Right atrium auricular region (tissue), 2 donors: ENCODE measurements around the gene SLC34A1. TPM values are rescaled to one million over a fixed set of nuclear protein-coding genes. Genes with fewer than 3 reads are reported as not detected.

ENCODE experiments used
- DNase-seq: peaks from one replicate; pipeline ENCODE4 v3.0.0-alpha.2; 2019; ENCODE audit warnings: low spot score
- H3K27ac ChIP-seq, 2 donors: fragments of 200-600 bp; sonication (generic); 1 replicate in 1 of 2; 2 replicates in 1 of 2; pipeline ENCODE4 v1.5.1; 2016 to 2019
- H3K27me3 ChIP-seq, 2 donors: fragments of 200-600 bp; sonication (generic); one replicate each; pipeline versions ENCODE4 v1.5.1 to v1.6.0; 2017 to 2019
- H3K36me3 ChIP-seq: fragments of 200-600 bp; sonication (generic); one replicate; pipeline ENCODE4 v1.5.1; 2016
- H3K4me1 ChIP-seq, 2 donors: fragments of 200-600 bp; sonication (generic); one replicate each; pipeline versions ENCODE4 v1.5.1 to v1.6.0; 2017 to 2019
- H3K4me3 ChIP-seq, 2 donors: fragments of 200-600 bp; sonication (generic); 1 replicate in 1 of 2; 2 replicates in 1 of 2; pipeline ENCODE4 v1.5.1; 2017 to 2019; ENCODE audit warnings: mild to moderate bottlenecking in 1 of 2, moderate library complexity in 1 of 2
- H3K9me3 ChIP-seq, 2 donors: fragments of 200-600 bp; sonication (generic); one replicate each; pipeline ENCODE4 v1.5.1; 2019
- total RNA-seq, 2 donors: library from RNA; depleted of rRNA; stranded (reverse); fragments of >200 nt; gene quantifications; one replicate each; pipeline ENCODE4 v1.1.0, GENCODE V29; 2016
- TF ChIP-seq, protein P1 (sequence below), 2 donors: fragments of 200-600 bp; sonication (generic); IDR thresholded peaks; one replicate each; pipeline ENCODE4 v1.5.1; 2019; ENCODE audit warnings: antibody characterized with exemption in 2 of 2

Gene SLC34A1
- total RNA-seq, 2 donors from 2014 or later = not detected

DNA sequence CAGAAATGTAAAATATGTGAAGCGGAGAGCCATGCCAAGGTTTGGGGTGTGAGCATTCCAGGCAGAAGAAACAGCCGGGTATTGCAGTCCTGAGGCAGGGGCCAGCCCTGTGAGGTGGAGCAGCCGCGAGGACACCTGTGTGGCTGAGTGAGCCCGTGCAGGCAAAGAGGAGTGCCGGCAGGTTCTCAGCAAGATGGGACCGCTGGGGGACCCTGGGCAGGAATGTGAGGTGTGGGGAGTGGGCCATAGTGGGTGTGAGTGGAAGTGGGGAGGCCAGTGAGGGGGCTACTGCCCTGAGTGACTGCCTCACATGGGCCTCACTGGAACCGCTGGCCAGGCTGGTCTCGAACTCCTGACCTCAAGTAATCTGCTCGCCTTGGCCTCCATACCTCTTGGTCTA is 54.2 kb downstream of the SLC34A1 start:
- Histone ChIP-seq H3K27me3 (no peaks in the 10 kb centered on the region), H3K4me3 (no peak overlapping the region), H3K4me1 (no peaks in the 10 kb centered on the region), H3K36me3 (peaks cover 55% of the 10 kb centered on the region), H3K27ac (no peak overlapping the region), H3K9me3 (no peaks in the 10 kb centered on the region)
- DNase-seq = no peak
- TF ChIP-seq, protein P1, sequence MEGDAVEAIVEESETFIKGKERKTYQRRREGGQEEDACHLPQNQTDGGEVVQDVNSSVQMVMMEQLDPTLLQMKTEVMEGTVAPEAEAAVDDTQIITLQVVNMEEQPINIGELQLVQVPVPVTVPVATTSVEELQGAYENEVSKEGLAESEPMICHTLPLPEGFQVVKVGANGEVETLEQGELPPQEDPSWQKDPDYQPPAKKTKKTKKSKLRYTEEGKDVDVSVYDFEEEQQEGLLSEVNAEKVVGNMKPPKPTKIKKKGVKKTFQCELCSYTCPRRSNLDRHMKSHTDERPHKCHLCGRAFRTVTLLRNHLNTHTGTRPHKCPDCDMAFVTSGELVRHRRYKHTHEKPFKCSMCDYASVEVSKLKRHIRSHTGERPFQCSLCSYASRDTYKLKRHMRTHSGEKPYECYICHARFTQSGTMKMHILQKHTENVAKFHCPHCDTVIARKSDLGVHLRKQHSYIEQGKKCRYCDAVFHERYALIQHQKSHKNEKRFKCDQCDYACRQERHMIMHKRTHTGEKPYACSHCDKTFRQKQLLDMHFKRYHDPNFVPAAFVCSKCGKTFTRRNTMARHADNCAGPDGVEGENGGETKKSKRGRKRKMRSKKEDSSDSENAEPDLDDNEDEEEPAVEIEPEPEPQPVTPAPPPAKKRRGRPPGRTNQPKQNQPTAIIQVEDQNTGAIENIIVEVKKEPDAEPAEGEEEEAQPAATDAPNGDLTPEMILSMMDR (IDR thresholded peaks at IDR 0.05) = no peak

DNA sequence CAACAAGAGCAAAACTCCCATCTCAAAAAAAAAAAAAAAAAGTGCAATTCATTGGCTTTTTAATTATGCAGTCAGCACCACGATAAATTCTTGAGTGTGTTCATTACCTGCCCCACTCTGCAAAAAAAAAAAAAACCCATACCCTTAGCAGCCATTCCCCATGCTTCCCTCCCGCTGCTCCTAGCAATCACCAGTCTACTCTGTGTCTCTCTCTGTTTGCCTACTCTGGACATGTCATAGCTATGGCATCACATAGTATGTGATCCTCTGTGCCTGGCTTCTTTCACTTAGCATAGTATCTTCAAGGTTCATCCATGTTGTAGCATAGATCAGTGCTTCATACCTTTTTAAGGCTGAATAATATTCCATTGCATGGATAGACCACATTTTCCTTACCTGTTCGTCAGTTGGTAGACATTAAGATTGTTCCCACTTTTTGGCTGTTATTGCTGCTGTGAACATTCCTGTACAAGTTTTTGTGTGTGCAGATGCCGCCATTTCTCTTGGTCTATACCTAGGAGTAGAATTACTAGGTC is 55.4 kb downstream of the SLC34A1 start:
- DNase-seq = no peak
- H3K4me3 ChIP-seq = no peak overlapping the region
- peaks cover 44% of the 10 kb centered on the region for H3K36me3 ChIP-seq
- H3K27ac ChIP-seq = no peak overlapping the region
- no peaks in the 10 kb centered on the region for H3K9me3 ChIP-seq
- TF ChIP-seq, protein P1 (IDR thresholded peaks at IDR 0.05) = no peak
- H3K4me1 ChIP-seq = no peaks in the 10 kb centered on the region
- H3K27me3 ChIP-seq = no peaks in the 10 kb centered on the region

DNA sequence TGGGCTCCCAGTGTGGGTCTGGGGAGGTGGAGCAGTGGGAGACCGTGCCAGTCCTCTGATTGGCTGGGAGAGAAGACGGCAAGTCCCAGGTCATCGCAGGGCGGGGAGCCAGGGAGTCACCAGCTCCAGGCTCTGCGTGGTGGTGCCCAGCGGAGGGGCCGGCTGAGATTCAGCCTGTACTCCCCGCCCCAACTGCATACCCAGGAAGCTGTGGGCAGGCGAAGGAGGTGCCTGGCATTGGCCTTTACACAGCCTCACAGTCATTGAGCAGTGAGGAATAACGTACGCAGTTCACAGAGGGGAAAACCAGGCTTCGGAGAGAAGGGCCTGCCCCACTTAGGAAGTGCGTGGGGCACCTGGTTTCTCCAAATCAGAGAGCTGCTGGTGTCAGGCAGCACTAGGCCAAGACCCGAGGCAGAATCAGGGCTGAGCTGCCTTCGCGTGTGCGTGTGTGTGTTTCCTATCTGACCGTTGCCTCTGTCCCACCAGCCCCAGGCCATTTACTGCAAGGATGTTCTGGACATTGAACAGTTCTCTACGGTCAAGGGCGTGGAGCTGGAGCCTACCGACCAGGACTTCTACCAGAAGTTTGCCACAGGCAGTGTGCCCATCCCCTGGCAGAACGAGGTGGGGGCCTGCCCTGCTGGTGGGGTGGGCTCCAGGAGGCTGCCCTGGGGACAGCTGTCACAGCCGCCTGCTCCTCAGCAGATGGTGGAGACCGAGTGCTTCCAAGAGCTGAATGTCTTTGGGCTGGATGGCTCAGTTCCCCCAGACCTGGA is 56.2 kb downstream of the SLC34A1 start:
- no peak for DNase-seq
- no peaks in the 10 kb centered on the region for H3K9me3 ChIP-seq
- peaks cover 36% of the 10 kb centered on the region for H3K36me3 ChIP-seq
- H3K27ac ChIP-seq = no peak overlapping the region
- H3K4me1 ChIP-seq = no peaks in the 10 kb centered on the region
- TF ChIP-seq, protein P1 (IDR thresholded peaks at IDR 0.05) = no peak
- H3K4me3 ChIP-seq = no peak overlapping the region
- H3K27me3 ChIP-seq = no peaks in the 10 kb centered on the region

DNA sequence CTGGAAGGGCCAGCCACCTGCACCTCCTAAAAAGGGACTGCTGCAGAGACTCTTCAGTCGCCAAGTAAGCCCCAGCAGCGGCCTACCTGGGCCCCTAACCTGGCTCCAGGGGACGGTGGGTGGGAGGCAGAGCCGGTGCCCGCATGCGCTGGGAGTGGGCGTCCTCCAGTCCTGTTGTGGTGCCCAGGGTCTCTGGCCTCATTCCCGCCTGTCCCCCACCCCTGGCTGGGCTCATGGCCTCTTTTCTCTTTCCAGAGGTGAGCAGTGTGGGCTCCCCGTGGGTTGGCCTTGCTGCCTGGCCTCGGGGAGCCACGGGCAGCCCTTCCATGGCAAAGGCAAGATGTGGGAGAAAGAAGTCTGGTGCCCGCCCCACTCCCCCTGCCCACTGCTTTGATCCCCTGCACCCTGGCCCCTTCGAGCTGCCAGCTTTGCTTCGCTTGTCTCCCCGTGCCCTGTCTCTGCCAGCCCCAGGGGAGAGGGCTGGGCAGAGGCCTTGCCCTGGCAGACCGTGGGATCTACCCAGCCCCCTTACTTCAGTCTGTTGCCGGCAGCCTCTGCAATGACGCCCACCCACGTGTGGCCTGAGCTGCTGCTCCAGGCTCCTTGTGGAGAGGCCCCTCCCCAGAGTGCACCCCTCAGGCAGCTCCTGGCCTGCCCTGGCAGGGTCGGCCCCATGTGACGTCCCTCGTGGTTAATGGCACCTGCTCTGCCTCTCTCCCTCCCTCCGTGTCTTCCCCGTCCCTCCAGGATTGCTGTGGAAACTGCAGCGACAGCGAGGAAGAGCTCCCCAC is 57.0 kb downstream of the SLC34A1 start:
- no peak for DNase-seq
- H3K4me3 ChIP-seq = no peak overlapping the region
- H3K36me3 ChIP-seq = peaks cover 28% of the 10 kb centered on the region
- no peaks in the 10 kb centered on the region for H3K9me3 ChIP-seq
- TF ChIP-seq, protein P1 (IDR thresholded peaks at IDR 0.05) = no peak
- H3K27me3 ChIP-seq = no peaks in the 10 kb centered on the region
- no peak overlapping the region for H3K27ac ChIP-seq
- peaks cover 0 to 6% of the 10 kb centered on the region in 2 donors for H3K4me1 ChIP-seq

DNA sequence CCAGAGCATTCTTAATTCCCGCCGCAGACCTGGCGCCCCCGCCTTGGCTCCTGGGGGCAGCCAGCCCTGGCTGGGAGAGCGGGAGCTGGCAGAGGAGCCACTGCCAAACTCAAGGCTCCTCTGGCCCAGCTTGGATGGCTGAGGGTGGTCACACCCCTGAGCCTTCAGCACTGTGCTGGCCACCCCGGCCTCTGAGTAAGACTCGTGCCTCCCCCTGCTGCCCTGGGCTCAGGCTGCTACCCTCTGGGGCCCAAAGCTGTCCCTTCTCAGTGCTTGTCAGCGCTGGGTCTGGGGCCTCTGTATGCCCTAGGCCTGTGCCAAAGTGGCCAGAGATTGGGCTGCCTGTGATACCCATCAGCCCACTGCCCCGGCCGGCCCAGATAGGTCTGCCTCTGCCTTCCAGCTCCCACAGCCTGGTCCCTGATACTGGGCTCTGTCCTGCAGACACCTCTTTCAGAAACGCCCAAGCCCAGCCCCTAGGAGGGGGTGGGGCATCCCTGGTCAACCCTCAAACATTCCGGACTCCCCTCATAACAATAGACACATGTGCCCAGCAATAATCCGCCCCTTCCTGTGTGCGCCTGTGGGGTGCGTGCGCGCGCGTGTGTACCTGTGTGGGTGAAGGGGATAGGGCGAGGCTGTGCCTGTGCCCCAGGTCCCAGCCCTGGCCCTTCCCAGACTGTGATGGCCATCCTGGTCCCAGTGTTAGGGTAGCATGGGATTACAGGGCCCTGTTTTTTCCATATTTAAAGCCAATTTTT is 58.0 kb downstream of the SLC34A1 start:
- H3K4me3 ChIP-seq = no peak overlapping the region
- peaks cover 0 to 13% of the 10 kb centered on the region in 2 donors for H3K4me1 ChIP-seq
- TF ChIP-seq, protein P1 (IDR thresholded peaks at IDR 0.05) = no peak
- no peak overlapping the region for H3K27ac ChIP-seq
- peaks cover 19% of the 10 kb centered on the region for H3K36me3 ChIP-seq
- no peak for DNase-seq
- no peaks in the 10 kb centered on the region for H3K27me3 ChIP-seq
- no peaks in the 10 kb centered on the region for H3K9me3 ChIP-seq
